Activated naive CD8-positive, alpha-beta T cell treated with anti-CD3 and anti-CD28 coated beads, Interleukin-2, amount 10 ng/mL, durations not matched to agents 7 days and 5 days (primary cell): ENCODE measurements around the gene KLF5. TPM values are rescaled to one million over a fixed set of nuclear protein-coding genes. Genes with fewer than 3 reads are reported as not detected.

Experiments used
- ATAC-seq: fragments of 150-1000 bp; cut with Tn5 transposase; one replicate; pipeline ENCODE4 v1.10.0; 2021; ENCODE audit warnings: low read depth, moderate library complexity
- POLR2A ChIA-PET: fragments of 350-600 bp; sonication (Branson Sonifier 250); formaldehyde crosslinking; loops from one replicate; lab custom pipeline; 2021; ENCODE audit warnings: antibody characterized with exemption; lab: Charles Lee
- DNase-seq: peaks from one replicate; pipeline ENCODE4 v3.0.0; 2021
- H3K27ac Mint-ChIP-seq: one replicate; pipeline ENCODE4 v1.8.0; 2022; ENCODE audit warnings: mild to moderate bottlenecking, mixed read lengths
- H3K27me3 Mint-ChIP-seq: one replicate; pipeline ENCODE4 v1.8.0; 2022; ENCODE audit warnings: mild to moderate bottlenecking, moderate library complexity, mixed read lengths
- H3K36me3 Mint-ChIP-seq: one replicate; pipeline ENCODE4 v1.8.0; 2021; ENCODE audit warnings: mild to moderate bottlenecking, mixed read lengths
- H3K4me1 Mint-ChIP-seq: one replicate; pipeline ENCODE4 v1.8.0; 2021; ENCODE audit warnings: mixed read lengths
- H3K4me3 Mint-ChIP-seq: one replicate; pipeline ENCODE4 v1.8.0; 2022; ENCODE audit warnings: mild to moderate bottlenecking, moderate library complexity, mixed read lengths
- H3K9me3 Mint-ChIP-seq: one replicate; pipeline ENCODE4 v1.8.0; 2021; ENCODE audit warnings: mixed read lengths
- total RNA-seq, 2 experiments: library from RNA; stranded (reverse); gene quantifications; one replicate each; pipeline ENCODE4 v1.2.3, GENCODE V29; 2021

Gene KLF5
- total RNA-seq, 2 experiments from 2014 or later, result 6.1 to 6.4 TPM

DNA sequence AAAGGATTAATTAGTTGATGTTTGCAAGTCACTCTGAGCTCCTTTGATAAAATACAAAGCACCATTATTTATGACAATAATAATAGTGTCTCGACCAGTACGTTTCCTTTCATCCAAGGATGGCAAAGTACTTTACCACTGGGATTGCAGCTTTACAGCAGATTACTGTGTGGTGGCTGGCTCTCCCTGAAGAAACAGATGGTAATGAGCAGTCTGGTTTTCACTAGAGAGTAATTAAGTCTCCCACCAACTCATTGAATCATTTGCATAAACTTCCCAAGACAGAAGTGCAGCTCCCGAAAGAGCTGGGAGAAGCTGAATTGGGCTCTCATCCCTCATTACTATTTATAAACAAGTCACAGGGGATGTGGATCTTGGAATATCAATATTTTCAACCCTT lies 48.7 kb downstream of the KLF5 start:
- H3K4me3 Mint-ChIP-seq, result no peak overlapping the region
- peaks cover 2% of the 10 kb centered on the region for H3K27me3 Mint-ChIP-seq
- no peaks in the 10 kb centered on the region for H3K9me3 Mint-ChIP-seq
- no peaks in the 10 kb centered on the region for H3K36me3 Mint-ChIP-seq
- H3K27ac Mint-ChIP-seq, result no peak overlapping the region
- peaks cover 2% of the 10 kb centered on the region for H3K4me1 Mint-ChIP-seq
- no peak for ATAC-seq
- POLR2A ChIA-PET, result no interaction called here
- DNase-seq, result no peak

DNA sequence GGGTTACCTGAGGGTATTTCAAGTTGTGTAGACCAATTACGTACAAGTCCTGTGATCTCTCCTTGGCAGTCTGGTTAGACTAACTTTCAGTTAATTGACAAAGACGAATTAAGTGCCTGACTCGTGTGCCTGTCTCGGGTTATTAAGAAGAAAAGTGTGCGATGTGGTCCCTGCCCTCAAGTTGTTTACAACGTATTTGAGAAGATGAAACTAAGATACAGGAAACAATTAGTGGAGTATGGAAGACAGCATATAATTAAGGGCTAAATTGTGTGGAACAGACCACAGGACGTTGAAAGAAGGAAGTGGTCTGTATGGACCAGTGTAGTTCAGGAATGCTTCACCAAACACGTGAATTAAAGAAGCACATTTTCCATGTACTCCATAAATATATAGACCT lies 49.2 kb downstream of the KLF5 start:
- Mint-ChIP-seq H3K27me3 (peaks cover 2% of the 10 kb centered on the region), H3K9me3 (no peaks in the 10 kb centered on the region), H3K36me3 (no peaks in the 10 kb centered on the region), H3K27ac (no peak overlapping the region), H3K4me1 (peaks cover 2% of the 10 kb centered on the region), H3K4me3 (no peak overlapping the region)
- ATAC-seq, result no peak
- POLR2A ChIA-PET, result no interaction called here
- no peak for DNase-seq

DNA sequence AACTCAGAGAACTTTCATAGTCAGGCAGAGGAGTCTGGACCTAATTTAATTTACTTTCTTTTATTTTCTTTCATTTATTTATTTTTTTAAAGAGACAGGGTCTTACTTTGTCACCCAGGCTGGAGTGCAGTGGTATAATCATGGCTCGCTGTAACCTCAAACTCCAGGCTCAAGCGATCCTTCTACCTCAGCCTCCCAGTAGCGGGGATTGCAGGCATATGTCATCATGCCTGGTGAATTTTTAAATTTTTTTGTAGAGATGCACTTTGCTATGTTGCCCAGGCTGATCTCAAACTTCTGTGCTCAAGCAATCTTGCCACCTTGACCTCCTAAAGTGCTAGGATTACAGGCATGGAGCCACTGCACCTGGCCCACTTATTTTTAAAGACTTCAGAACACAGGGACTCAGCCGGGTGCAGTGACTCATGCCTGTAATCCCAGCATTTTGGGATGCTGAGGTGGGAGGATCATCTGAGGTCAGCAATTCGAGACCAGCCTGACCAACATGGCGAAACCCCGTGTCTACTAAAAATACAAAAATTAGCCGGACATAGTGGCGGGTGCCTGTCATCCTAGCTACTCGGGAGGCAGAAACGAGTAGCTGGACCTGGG lies 50.6 kb downstream of the KLF5 start:
- no peak overlapping the region for H3K27ac Mint-ChIP-seq
- POLR2A ChIA-PET, result no interaction called here
- H3K9me3 Mint-ChIP-seq, result no peaks in the 10 kb centered on the region
- H3K4me1 Mint-ChIP-seq, result peaks cover 2% of the 10 kb centered on the region
- H3K36me3 Mint-ChIP-seq, result no peaks in the 10 kb centered on the region
- ATAC-seq (no peak), DNase-seq (no peak)
- no peak overlapping the region for H3K4me3 Mint-ChIP-seq
- peaks cover 2% of the 10 kb centered on the region for H3K27me3 Mint-ChIP-seq

DNA sequence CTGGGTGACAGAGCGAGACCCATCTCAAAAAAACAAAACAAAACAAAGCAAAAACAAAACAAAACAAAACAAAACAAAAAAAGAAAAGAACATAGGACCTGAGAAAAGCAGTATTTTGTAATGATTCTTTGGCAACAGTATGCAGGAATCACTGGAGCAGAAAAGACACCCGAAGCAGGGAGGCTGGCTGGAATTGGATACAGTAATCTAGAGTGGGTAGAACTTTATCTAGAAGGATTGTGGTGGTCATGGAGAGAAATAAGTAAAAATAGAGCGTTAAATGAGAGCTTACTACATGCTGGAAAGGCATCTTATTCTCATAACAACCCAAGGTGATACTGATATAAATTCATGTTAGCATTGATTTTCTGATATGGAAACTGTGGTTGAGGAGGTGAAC lies 51.2 kb downstream of the KLF5 start:
- no peak for DNase-seq
- Mint-ChIP-seq H3K9me3 (no peaks in the 10 kb centered on the region), H3K4me3 (no peak overlapping the region), H3K27ac (no peak overlapping the region), H3K4me1 (peaks cover 2% of the 10 kb centered on the region), H3K36me3 (no peaks in the 10 kb centered on the region), H3K27me3 (peaks cover 2% of the 10 kb centered on the region)
- POLR2A ChIA-PET, result no interaction called here
- ATAC-seq, result no peak

DNA sequence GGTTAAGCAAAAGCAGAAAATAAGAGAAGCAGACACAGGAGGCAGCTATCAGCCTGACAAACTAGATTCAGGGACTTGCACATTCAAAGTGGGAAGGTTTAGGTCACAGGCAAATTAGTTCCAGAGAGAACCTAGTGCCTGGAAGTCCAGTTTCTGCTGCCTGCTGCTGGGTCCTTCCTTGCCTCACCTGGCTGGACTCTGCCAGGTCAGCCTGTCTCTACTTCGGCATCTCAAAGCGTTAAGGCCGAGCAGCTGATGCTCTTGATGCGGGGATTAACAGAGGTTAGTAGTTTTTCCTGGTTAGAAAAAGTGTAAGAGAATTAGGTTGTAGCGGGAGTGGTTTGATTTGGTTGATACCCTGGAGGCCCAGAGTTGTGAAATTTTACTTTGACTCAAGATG lies 52.0 kb downstream of the KLF5 start:
- Mint-ChIP-seq H3K4me3 (no peak overlapping the region), H3K27me3 (peaks cover 2% of the 10 kb centered on the region), H3K27ac (no peak overlapping the region), H3K9me3 (no peaks in the 10 kb centered on the region), H3K4me1 (peaks cover 2% of the 10 kb centered on the region), H3K36me3 (no peaks in the 10 kb centered on the region)
- POLR2A ChIA-PET, result no interaction called here
- DNase-seq, result no peak
- ATAC-seq, result no peak

DNA sequence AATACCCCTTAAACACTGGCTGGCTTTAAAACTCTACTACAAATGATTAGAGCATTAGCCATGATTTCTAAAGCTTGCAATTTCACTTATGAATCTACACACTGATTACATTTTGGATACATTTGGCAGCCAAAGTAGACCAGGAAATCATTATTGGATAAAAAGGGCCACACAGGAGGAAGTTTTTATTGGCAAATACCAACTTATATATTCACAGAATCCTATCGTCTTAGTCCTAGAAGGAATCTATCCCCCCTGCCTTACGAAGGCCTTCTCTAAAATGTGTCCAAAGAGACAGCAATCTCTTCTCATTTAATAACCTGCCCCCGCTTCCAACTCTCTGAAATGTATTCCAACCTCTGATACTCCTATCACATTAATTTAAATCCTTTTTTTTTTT lies 52.5 kb downstream of the KLF5 start:
- DNase-seq (no peak), ATAC-seq (no peak)
- no peaks in the 10 kb centered on the region for H3K9me3 Mint-ChIP-seq
- POLR2A ChIA-PET, result no interaction called here
- H3K27ac Mint-ChIP-seq, result no peak overlapping the region
- no peak overlapping the region for H3K4me3 Mint-ChIP-seq
- H3K36me3 Mint-ChIP-seq, result no peaks in the 10 kb centered on the region
- H3K4me1 Mint-ChIP-seq, result peaks cover 2% of the 10 kb centered on the region
- H3K27me3 Mint-ChIP-seq, result peaks cover 2% of the 10 kb centered on the region

DNA sequence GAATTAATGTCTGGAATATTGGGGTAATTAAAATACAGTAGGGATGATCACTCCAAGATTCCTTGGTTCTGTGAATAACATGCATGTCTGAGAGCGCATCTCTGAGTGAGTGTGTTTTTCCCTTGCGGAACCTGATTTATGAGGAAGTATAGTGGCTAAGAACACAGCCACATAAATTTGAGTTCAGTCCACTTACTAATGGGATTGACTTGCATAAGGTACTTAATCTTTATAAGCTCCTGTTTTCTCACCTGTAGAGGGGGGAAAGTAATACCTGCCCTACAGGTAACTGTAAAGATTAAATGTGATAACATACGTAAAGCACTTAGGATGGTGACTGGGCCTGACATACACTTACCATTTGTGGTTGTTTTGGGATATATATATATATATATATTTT lies 60.8 kb downstream of the KLF5 start:
- Mint-ChIP-seq H3K27ac (no peak overlapping the region), H3K4me1 (no peaks in the 10 kb centered on the region), H3K9me3 (no peaks in the 10 kb centered on the region), H3K27me3 (no peaks in the 10 kb centered on the region), H3K4me3 (no peak overlapping the region), H3K36me3 (no peaks in the 10 kb centered on the region)
- POLR2A ChIA-PET, result no interaction called here
- DNase-seq, result no peak
- no peak for ATAC-seq
